Activated naive CD8-positive, alpha-beta T cell treated with anti-CD3 and anti-CD28 coated beads, Interleukin-2, amount 10 ng/mL, durations not matched to agents 7 days and 5 days (primary cell): ENCODE results near the gene CENPK. TPM values are rescaled to one million over a fixed set of nuclear protein-coding genes. Genes with fewer than 3 reads are reported as not detected.
"Not testable (repeated sequence)": the region's sequence is repeated elsewhere in the genome, so short reads cannot be mapped to it uniquely, and the experiment has no call there.

Experiments
- ATAC-seq: fragments of 150-1000 bp; cut with Tn5 transposase; one replicate; pipeline ENCODE4 v1.10.0; 2021; ENCODE audit warnings: low read depth, moderate library complexity
- POLR2A ChIA-PET: fragments of 350-600 bp; sonication (Branson Sonifier 250); formaldehyde crosslinking; loops from one replicate; lab custom pipeline; 2021; ENCODE audit warnings: antibody characterized with exemption; lab: Charles Lee
- DNase-seq: peaks from one replicate; pipeline ENCODE4 v3.0.0; 2021
- H3K27ac Mint-ChIP-seq: one replicate; pipeline ENCODE4 v1.8.0; 2022; ENCODE audit warnings: mild to moderate bottlenecking, mixed read lengths
- H3K27me3 Mint-ChIP-seq: one replicate; pipeline ENCODE4 v1.8.0; 2022; ENCODE audit warnings: mild to moderate bottlenecking, moderate library complexity, mixed read lengths
- H3K36me3 Mint-ChIP-seq: one replicate; pipeline ENCODE4 v1.8.0; 2021; ENCODE audit warnings: mild to moderate bottlenecking, mixed read lengths
- H3K4me1 Mint-ChIP-seq: one replicate; pipeline ENCODE4 v1.8.0; 2021; ENCODE audit warnings: mixed read lengths
- H3K4me3 Mint-ChIP-seq: one replicate; pipeline ENCODE4 v1.8.0; 2022; ENCODE audit warnings: mild to moderate bottlenecking, moderate library complexity, mixed read lengths
- H3K9me3 Mint-ChIP-seq: one replicate; pipeline ENCODE4 v1.8.0; 2021; ENCODE audit warnings: mixed read lengths
- total RNA-seq, 2 experiments: library from RNA; stranded (reverse); gene quantifications; one replicate each; pipeline ENCODE4 v1.2.3, GENCODE V29; 2021

The CENPK gene, protein sequence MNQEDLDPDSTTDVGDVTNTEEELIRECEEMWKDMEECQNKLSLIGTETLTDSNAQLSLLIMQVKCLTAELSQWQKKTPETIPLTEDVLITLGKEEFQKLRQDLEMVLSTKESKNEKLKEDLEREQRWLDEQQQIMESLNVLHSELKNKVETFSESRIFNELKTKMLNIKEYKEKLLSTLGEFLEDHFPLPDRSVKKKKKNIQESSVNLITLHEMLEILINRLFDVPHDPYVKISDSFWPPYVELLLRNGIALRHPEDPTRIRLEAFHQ
- total RNA-seq, result 10 to 100 TPM; 89.9 to 90.7 TPM

DNA sequence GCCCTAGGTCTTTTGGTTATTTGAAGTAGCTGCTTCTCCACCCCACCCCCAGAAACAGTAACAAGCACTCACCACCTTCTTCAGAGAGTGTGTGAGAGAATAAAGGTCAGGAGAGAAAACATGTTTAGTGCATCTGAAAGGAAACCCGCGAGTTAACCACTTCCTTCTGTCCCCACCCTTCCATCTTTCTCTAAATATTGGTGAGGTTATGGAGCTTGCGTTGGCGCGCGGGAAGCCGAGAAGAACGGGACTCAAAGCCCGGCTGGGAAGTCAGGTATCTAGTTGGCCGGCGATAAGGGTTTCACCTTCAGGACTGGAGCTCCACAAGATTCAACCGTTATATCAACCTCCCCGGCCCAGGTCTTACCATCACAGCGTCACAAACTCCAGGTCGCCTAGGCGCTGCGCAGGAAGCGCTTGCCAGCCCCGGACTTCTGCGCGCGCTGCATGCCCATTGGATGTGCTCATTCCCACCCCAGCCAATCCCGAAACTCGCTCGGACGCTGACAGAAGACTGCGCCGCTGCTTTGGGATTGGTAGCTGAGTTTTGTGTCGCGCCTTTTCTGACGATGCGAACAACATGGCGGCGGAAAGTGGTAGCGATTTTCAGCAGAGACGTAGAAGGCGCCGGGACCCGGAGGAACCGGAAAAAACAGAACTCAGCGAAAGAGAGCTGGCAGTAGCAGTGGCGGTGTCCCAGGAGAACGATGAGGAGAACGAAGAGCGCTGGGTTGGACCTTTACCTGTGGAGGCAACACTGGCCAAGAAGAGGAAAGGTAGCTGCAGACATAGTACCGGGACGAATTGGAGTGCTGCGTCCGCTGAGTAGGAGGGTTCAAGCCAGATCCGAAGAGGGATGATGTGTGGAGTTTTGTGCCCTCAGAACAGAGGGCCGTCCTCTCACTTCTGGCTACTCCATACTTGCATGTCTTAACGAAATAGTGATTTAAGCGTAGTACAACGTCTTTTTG is at the start of gene CENPK, which contains the start of gene PPWD1:
Gene CENPK, minus strand, starts transcription at position 438 of the 971 bp plus-strand sequence. CDS start 8,261 bp downstream, outside the sequence.
Gene PPWD1, plus strand, starts transcription at position 566 of the 971 bp plus-strand sequence. Its CDS starts 15 bp downstream, at position 581.
- peak within 1 kb of the TSS; percentile 96 for H3K4me3 Mint-ChIP-seq
- DNase-seq, result peak; percentile 92
- H3K9me3 Mint-ChIP-seq, result no peaks in the 10 kb centered on the region
- POLR2A ChIA-PET, result interaction anchor here (0.8 to 3.1 kb wide), 19 partner anchors 9 to 1266 kb away, joined by 3 to 36 read pairs (median 5); partner anchors contain the start of genes ADAMTS6, ERBIN, NLN and SGTB
- H3K4me1 Mint-ChIP-seq, result peaks cover 46% of the 10 kb centered on the region
- H3K27me3 Mint-ChIP-seq, result no peaks in the 10 kb centered on the region
- H3K36me3 Mint-ChIP-seq, result peaks cover 32% of the 10 kb centered on the region
- H3K27ac Mint-ChIP-seq, result peak within 1 kb of the TSS; percentile 99
- peak; percentile 98 for ATAC-seq

DNA sequence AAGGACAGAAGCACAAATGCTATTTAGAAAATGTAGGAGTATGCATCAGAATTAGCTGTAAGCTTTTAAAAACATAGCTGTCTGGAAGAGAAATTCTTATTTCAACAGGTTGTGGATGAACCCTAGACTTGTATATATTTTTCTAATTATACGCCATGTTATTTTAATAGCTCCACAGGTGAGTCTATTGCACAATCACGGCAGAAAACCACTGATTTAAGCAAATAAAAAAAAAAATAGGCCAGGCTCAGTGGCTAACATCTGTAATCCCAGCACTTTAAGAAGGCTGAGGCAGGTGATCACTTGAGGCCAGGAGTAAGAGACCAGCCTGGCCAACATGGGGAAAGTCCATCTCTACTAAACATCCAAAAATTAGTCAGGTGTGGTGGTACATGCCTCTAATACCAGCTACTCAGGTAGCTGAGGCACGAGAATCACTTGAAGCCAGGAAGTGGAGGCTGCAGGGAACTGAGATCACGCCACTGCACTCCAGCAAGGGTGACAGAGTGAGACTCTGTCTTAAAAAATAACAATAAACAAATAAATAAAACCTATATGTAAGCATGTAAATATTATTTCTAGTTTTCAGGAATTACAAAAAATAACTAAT is 49.4 kb upstream of the CENPK start:
- H3K4me3 Mint-ChIP-seq, result no peak overlapping the region
- no peaks in the 10 kb centered on the region for H3K9me3 Mint-ChIP-seq
- ATAC-seq, result no peak
- no peaks in the 10 kb centered on the region for H3K27me3 Mint-ChIP-seq
- POLR2A ChIA-PET, result no interaction called here
- H3K4me1 Mint-ChIP-seq, result no peaks in the 10 kb centered on the region
- no peak overlapping the region for H3K27ac Mint-ChIP-seq
- peaks cover 31% of the 10 kb centered on the region for H3K36me3 Mint-ChIP-seq
- no peak for DNase-seq

DNA sequence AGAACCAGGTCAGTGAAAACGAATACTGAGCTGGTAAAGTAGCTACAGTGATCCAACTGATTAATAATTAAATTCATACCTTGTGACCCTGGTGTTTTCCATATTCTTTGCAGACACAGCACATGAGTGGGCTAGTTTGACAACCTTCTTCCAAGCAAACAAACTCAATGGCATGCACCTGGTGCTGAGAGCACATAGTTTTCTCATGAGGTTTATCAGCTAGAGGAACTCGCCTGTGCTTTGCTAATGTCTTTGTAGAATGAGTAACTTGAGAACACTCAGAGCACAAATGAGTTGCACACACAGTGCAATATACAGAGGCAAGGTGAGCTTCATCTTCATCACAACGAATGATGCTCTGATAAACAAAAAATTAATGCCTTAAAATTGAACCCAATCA is 48.6 kb upstream of the CENPK start:
- Mint-ChIP-seq H3K36me3 (peaks cover 37% of the 10 kb centered on the region), H3K9me3 (no peaks in the 10 kb centered on the region), H3K27me3 (peaks cover under 1% of the 10 kb centered on the region), H3K4me3 (no peak overlapping the region), H3K4me1 (no peaks in the 10 kb centered on the region), H3K27ac (no peak overlapping the region)
- ATAC-seq (no peak), DNase-seq (no peak)
- POLR2A ChIA-PET, result no interaction called here

DNA sequence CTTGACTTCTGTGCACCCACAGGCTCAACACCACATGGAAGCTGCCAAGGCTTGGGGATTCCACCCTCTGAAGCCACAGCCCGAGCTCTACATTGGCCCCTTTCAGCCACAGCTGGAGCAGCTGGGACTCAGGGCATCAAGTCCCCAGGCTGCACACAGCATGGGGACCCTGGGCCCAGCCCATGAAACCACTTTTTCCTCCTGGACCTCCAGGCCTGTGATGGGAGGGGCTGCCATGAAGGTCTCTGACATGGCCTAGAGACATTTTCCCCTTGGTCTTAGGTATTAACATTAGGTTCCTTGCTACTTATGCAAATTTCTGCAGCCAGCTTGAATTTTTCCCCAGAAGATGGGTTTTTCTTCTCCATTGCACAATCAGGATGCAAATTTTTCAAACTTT is 38.8 kb upstream of the CENPK start:
- H3K4me3 Mint-ChIP-seq, DNase-seq, H3K27me3 Mint-ChIP-seq, POLR2A ChIA-PET, ATAC-seq, H3K27ac Mint-ChIP-seq, H3K4me1 Mint-ChIP-seq: not testable (repeated sequence)
- Mint-ChIP-seq H3K36me3 (peaks cover 69% of the 10 kb centered on the region), H3K9me3 (peaks cover 11% of the 10 kb centered on the region)

DNA sequence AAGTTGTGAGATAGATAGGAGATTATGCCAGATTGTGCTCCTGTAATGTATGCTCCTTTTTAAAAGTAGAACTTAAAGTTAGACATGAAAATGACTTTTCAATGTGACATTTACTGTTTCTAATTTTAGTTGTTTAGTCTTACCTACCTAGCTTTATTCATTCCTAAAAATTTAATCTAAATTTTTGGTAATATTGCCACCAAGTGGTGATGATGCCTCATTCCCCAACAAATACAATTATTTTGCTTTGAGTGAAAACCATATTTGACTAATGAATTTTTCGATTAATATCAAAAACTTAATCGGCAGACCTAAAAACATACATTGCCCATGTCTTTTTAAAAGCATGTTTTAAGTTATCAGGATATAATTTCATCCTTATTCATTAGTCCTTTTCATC is 25.7 kb upstream of the CENPK start:
- H3K27me3 Mint-ChIP-seq, result no peaks in the 10 kb centered on the region
- peaks cover 2% of the 10 kb centered on the region for H3K4me1 Mint-ChIP-seq
- H3K36me3 Mint-ChIP-seq, result peaks cover 20% of the 10 kb centered on the region
- no peak for DNase-seq
- H3K9me3 Mint-ChIP-seq, result no peaks in the 10 kb centered on the region
- no peak overlapping the region for H3K4me3 Mint-ChIP-seq
- no peak for ATAC-seq
- no peak overlapping the region for H3K27ac Mint-ChIP-seq
- POLR2A ChIA-PET, result interaction anchor here (0.7 kb wide), 1 partner anchor 485 kb away, joined by 3 read pairs; no protein-coding TSS in a partner anchor

DNA sequence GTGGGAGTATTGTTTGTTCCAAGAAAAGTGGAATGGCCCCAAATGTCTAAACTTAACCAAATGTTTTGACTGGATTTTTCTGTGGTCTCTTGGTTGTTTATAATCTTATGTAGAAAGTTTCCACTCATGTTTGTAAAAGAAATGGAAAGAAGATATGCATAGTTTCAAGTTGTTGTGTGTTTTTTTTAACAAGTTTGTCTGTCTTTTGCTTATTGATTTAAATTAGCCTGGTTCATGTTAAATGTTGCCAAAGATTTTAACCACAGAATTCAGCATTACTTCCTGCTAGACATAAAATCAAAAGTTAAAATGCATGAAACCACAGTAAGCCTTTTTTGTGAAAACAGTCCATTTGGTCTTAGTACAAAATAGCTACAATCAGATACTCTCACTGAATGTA is 14.2 kb upstream of the CENPK start:
- Mint-ChIP-seq H3K36me3 (peaks cover 30% of the 10 kb centered on the region), H3K9me3 (no peaks in the 10 kb centered on the region), H3K27me3 (no peaks in the 10 kb centered on the region), H3K27ac (no peak overlapping the region), H3K4me3 (no peak overlapping the region), H3K4me1 (peaks cover 10% of the 10 kb centered on the region)
- ATAC-seq, result no peak
- POLR2A ChIA-PET, result no interaction called here
- DNase-seq, result no peak

DNA sequence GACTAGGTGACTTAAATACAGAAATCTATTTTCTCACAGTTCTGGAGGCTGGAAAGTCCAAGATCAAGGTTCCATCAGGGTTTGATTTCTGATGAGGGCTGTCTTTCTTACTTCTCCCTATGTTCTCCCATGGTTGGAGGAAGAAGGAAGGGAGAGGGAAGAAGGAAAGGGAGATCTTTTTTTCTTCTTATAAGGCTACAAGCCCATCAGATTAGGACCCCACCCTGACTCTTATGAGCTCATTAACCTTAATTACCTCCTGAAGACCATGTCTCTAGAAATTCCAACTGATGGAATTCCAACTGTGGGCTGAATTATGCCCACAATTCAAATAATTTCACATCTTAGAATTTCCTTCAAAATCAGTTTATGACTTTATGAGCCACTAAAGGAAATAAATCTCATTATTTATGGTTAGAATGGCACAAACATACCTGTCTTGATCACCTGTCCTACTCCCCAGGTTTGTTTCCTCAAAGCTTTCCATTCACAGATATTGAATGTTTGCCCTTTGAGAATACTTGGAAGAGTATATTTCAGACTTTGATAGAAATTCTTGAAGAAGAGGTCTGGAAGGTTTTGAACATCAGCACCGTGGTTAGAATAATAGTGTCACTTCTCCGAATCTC is 7.7 kb upstream of the CENPK start:
- no peak overlapping the region for H3K27ac Mint-ChIP-seq
- peaks cover 14% of the 10 kb centered on the region for H3K36me3 Mint-ChIP-seq
- H3K9me3 Mint-ChIP-seq, result no peaks in the 10 kb centered on the region
- peaks cover 16% of the 10 kb centered on the region for H3K4me1 Mint-ChIP-seq
- ATAC-seq (no peak), DNase-seq (no peak)
- H3K4me3 Mint-ChIP-seq, result no peak overlapping the region
- POLR2A ChIA-PET, result no interaction called here
- H3K27me3 Mint-ChIP-seq, result no peaks in the 10 kb centered on the region

DNA sequence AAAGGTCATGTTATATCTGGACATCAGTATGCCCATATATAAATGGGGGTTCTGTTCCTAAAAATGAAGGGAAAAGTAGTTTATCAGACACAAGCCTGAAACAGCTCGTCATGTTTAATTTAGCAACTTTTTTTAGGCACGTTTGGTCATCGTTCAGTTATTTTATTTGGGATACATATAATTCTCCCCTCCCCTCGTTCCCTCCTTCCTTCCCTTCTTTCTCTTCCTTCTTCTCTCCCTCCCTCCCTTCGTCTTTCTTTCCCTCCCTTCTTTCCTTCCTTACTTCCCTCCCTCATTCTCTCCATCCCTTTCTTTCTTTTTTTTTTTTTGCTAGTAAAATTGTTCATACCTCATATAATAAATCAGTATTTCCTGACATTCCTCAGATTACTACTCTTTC is 3.5 kb upstream of the CENPK start:
- no peak overlapping the region for H3K4me3 Mint-ChIP-seq
- ATAC-seq (no peak), DNase-seq (no peak)
- peaks cover 13% of the 10 kb centered on the region for H3K36me3 Mint-ChIP-seq
- no peaks in the 10 kb centered on the region for H3K9me3 Mint-ChIP-seq
- POLR2A ChIA-PET, result no interaction called here
- H3K4me1 Mint-ChIP-seq, result peaks cover 35% of the 10 kb centered on the region
- H3K27me3 Mint-ChIP-seq, result no peaks in the 10 kb centered on the region
- peak overlapping the region; percentile 3 for H3K27ac Mint-ChIP-seq

DNA sequence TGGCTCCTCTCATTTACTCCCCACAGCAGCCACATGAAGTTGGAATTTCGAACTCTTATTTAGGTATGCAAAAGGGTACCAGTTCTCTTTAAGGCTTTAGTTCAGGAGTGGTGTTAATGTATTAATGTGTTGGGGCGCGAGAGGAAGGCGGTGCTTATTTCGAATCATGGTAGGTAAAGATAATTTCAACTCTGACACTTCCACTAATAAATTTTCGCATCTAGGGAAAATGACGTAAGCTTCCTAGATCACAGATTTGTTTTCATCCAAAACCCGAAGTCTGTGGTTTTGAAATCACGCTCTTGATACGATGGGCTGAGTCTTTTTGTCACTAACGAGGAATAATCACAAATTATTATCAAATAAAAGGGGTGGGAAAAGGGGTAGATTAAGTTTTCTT is 809 bp upstream of the CENPK start:
- Mint-ChIP-seq H3K4me1 (peaks cover 46% of the 10 kb centered on the region), H3K27ac (peak overlapping the region; percentile 99), H3K4me3 (peak overlapping the region; percentile 96), H3K9me3 (no peaks in the 10 kb centered on the region), H3K36me3 (peaks cover 26% of the 10 kb centered on the region), H3K27me3 (no peaks in the 10 kb centered on the region)
- POLR2A ChIA-PET, result interaction anchor here (1.2 to 3.1 kb wide), 8 partner anchors 13 to 528 kb away, joined by 3 to 36 read pairs (median 6); partner anchors contain the start of genes ADAMTS6, NLN, SGTB and SHLD3
- ATAC-seq (no peak), DNase-seq (no peak)

DNA sequence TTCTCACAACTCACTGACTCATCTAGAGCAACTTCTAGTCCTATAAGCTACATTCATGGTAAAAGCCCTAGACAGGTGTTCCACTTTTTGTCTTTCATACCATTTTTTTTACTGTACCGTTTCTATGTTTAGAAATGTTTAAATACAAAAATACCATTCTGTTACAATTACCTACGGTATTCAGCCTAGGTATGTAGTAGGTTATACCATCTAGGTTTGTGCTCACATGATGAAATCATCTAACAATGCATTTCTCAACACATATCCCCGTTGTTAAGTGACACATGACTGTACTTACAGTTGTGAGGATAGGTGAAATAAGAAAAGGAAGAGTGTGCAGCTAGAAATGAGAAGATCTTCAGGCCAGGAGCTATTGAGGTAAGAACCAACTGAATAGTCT is 6.2 kb downstream of the CENPK start:
- no peaks in the 10 kb centered on the region for H3K27me3 Mint-ChIP-seq
- POLR2A ChIA-PET, result no interaction called here
- H3K27ac Mint-ChIP-seq, result no peak overlapping the region
- H3K4me1 Mint-ChIP-seq, result peaks cover 29% of the 10 kb centered on the region
- H3K4me3 Mint-ChIP-seq, result no peak overlapping the region
- H3K36me3 Mint-ChIP-seq, result peaks cover 46% of the 10 kb centered on the region
- H3K9me3 Mint-ChIP-seq, result no peaks in the 10 kb centered on the region
- DNase-seq (no peak), ATAC-seq (no peak)

DNA sequence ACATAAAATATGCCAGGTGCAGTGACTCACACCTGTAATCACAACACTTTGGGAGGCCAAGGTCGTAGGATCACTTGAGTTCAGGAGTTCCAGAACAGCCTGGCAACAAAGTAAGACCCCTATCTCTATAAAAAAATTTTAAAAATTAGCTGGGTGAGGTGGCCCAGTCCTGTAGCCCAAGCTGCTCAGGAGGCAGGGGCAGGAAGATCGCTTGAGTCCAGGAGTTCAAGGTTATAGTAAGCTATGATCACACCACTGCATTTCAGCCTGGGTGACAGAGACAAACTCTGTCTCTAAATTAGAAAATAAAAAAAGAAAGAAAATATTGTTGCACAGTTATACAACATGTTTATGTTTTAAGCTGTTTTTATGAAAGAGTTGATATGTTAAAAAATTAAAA is 6.8 kb downstream of the CENPK start:
- peaks cover 25% of the 10 kb centered on the region for H3K4me1 Mint-ChIP-seq
- DNase-seq, result no peak
- no peaks in the 10 kb centered on the region for H3K27me3 Mint-ChIP-seq
- H3K36me3 Mint-ChIP-seq, result peaks cover 42% of the 10 kb centered on the region
- H3K9me3 Mint-ChIP-seq, result no peaks in the 10 kb centered on the region
- no peak for ATAC-seq
- H3K27ac Mint-ChIP-seq, result no peak overlapping the region
- POLR2A ChIA-PET, result no interaction called here
- H3K4me3 Mint-ChIP-seq, result no peak overlapping the region

DNA sequence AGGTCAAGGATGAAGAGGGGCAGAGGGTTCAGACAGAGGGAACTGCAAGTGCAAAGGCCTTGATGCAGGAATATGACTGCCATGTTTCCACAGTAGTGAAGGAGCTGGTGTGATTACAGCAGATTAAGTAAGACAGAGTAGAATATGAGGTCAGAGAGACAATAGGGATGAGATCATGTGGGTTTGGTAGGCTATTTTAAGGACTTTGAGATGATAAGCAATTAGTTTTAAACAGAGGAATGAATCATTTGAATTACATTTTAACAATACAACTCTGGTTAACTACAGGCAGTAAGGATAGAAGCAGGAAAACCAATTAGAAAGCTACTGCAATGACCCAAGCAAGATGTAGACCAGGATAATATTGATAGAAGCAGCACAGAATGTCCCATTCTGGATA is 7.7 kb downstream of the CENPK start:
- peaks cover 22% of the 10 kb centered on the region for H3K4me1 Mint-ChIP-seq
- no peak for ATAC-seq
- no peak overlapping the region for H3K4me3 Mint-ChIP-seq
- POLR2A ChIA-PET, result no interaction called here
- no peaks in the 10 kb centered on the region for H3K27me3 Mint-ChIP-seq
- H3K27ac Mint-ChIP-seq, result no peak overlapping the region
- DNase-seq, result no peak
- H3K9me3 Mint-ChIP-seq, result no peaks in the 10 kb centered on the region
- peaks cover 41% of the 10 kb centered on the region for H3K36me3 Mint-ChIP-seq
